HG02884 (cell line): ENCODE measurements around the gene HLTF.
"Not testable (repeated sequence)": the region's sequence is repeated elsewhere in the genome, so short reads cannot be mapped to it uniquely, and the experiment has no call there.

Experiments used
- ATAC-seq: cut with Tn5 transposase; IDR thresholded peaks from one replicate; pipeline ENCODE4 v1.9.1; 2021; ENCODE audit warnings: mild to moderate bottlenecking, moderate library complexity; ENCODE audit not compliant: unreplicated experiment

HLTF gene

GRCh38 chr3:148992635-148993255, 93.6 kb downstream of the HLTF start:
- ATAC-seq = no peak

DNA sequence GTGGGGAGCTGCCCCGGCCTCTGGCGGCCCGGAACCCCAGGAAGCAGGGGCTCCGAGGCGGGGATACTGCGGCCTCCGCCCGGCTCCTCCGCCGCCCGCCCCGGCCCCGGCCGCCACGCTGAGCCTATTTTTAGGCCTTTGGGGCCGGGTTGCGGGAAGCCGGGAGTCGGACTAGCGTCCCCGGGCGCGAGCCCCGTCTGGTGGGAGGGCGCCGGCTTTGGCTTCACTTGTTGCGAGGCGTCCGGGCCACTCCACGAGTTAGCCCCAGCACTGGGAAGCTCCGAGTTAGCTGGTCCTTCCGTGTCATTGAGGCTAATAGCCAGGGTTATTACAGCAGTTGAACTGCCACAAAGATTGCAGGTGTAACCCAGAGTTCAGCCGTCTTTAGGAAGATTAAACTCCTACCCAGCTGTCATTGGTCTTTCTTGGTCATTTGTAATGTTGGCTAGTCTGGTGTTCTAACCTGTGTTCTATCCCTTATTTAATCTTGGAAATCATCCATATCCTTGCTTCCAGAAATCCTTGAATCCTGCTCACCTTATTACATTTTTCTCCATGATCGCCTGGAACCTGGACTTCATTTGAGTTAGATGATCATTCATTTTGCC, 94.2 kb downstream of the HLTF start:
- peak; percentile 23 for ATAC-seq

- ATAC-seq = peak; percentile 85
Observed at GRCh38 chr3:148991219-148992026, 94.9 kb downstream of the HLTF start, which contains the start of gene GYG1. Gene GYG1 (plus strand): TSS chr3:148991540. CDS start chr3:148991641, 101 bp downstream.

DNA sequence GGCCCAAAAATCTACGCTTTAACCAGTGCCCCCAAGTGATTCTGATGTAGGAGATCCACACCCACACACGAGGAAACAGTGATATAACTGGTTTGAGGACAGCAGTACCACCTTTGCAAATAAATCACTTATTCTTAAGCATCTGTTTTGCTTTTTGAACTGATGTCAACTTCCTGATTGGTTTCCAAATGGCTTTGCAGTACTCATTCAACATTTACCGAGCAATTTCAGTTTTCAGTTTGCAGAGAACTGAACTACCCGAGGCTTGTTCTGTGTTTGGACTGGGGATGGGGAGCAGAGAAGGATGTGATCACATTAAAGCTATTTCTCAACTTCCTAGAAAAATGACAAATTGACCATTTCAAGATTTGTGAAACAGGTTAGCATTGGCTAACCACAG, 96.1 kb downstream of the HLTF start:
- no peak for ATAC-seq

- not testable (repeated sequence) for ATAC-seq
Observed at GRCh38 chr3:148987551-148987950, 98.8 kb downstream of the HLTF start.

DNA sequence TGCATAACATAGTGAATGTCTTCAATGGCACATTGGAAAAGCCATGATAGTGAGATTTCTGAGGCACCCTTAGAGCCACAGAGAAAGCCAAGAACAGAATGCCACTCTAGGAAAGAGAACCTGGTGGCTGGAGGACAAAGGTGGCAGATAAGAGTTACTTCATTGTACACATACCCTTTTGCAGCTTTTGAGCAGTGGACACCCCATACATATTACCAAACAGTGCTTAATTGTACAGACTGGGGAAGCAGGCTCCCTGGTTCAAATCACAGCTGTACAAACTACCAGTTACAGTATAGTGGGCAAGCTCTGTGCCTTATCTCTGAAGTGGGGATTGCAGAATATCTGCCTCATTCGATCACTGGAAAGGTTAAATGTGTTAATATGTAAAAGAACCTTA, 105.1 kb downstream of the HLTF start:
- ATAC-seq = no peak
